PC-3 (cell line): Measurements from ENCODE around the gene DNM3. TPM values are rescaled to one million over a fixed set of nuclear protein-coding genes. Genes with fewer than 3 reads are reported as not detected.
A peak's percentile ranks its signal among the peaks of the same experiment; 100 is the strongest.

Source experiments
- ATAC-seq: fragments of 200-7000 bp; cut with Tn5 transposase; 2 replicates; pipeline ENCODE4 v1.9.1; 2020; ENCODE audit warnings: mild to moderate bottlenecking, moderate library complexity
- BruUV-seq: library from RNA; stranded (reverse); fragments of 400-500 nt; replicated peaks from 2 replicates; lab custom pipeline; 2021; lab: Mats Ljungman, UMichigan
- CTCF ChIA-PET: fragments of 300-600 bp; sonication (Branson Sonifier 250); formaldehyde crosslinking; loops from one replicate; lab custom pipeline; 2022; ENCODE audit warnings: antibody characterized with exemption; lab: Charles Lee
- POLR2A ChIA-PET: fragments of 300-600 bp; sonication (Branson Sonifier 250); formaldehyde crosslinking; loops from one replicate; lab custom pipeline; 2022; ENCODE audit warnings: antibody characterized with exemption; ENCODE audit not compliant: unreplicated experiment; lab: Charles Lee
- DNase-seq: peaks from one replicate; pipeline ENCODE4 v3.0.0-alpha.2; 2015
- H2AFZ ChIP-seq: fragments of 300-600 bp; sonication (generic); 2 replicates; pipeline ENCODE4 v1.6.0; 2016; ENCODE audit warnings: antibody characterized with exemption, low read length
- H3F3A ChIP-seq: fragments of 300-600 bp; sonication (generic); one replicate; pipeline ENCODE4 v1.6.0; 2017; ENCODE audit warnings: antibody characterized with exemption, low read length, control low read depth, mild to moderate bottlenecking; ENCODE audit not compliant: unreplicated experiment
- H3K27ac ChIP-seq: fragments of 300-600 bp; sonication (generic); 2 replicates; pipeline ENCODE4 v1.5.1; 2016; ENCODE audit warnings: mild to moderate bottlenecking, low read length
- H3K27me3 ChIP-seq: fragments of 300-600 bp; sonication (generic); 2 replicates; pipeline ENCODE4 v1.6.1; 2016; ENCODE audit warnings: low read length, mixed read lengths
- H3K36me3 ChIP-seq: fragments of 300-600 bp; sonication (generic); 2 replicates; pipeline ENCODE4 v1.6.1; 2016; ENCODE audit warnings: low read depth, mixed run types, low read length, mixed read lengths
- H3K4me1 ChIP-seq: fragments of 300-600 bp; sonication (generic); 2 replicates; pipeline ENCODE4 v1.5.1; 2016; ENCODE audit warnings: low read length; ENCODE audit not compliant: insufficient read depth
- H3K4me2 ChIP-seq: fragments of 300-600 bp; sonication (generic); 2 replicates; pipeline ENCODE4 v1.6.0; 2016; ENCODE audit warnings: low read length
- H3K4me3 ChIP-seq: fragments of 300-600 bp; sonication (generic); 2 replicates; pipeline ENCODE4 v1.5.1; 2016; ENCODE audit warnings: mild to moderate bottlenecking, low read length, mixed read lengths
- H3K79me2 ChIP-seq: fragments of 300-600 bp; sonication (generic); 2 replicates; pipeline ENCODE4 v1.6.1; 2017; ENCODE audit warnings: low read length, mixed read lengths
- H3K9ac ChIP-seq: fragments of 300-600 bp; sonication (generic); 2 replicates; pipeline ENCODE4 v1.6.0; 2016; ENCODE audit warnings: mild to moderate bottlenecking, low read length
- H3K9me2 ChIP-seq: fragments of 300-600 bp; sonication (generic); replicated peaks from 2 replicates; pipeline ENCODE4 v1.6.1; 2016; ENCODE audit warnings: mixed run types, low read length, mixed read lengths
- H3K9me3 ChIP-seq: fragments of 300-600 bp; sonication (generic); 2 replicates; pipeline ENCODE4 v1.6.1; 2016; ENCODE audit warnings: low read length, mixed read lengths
- H4K20me1 ChIP-seq: fragments of 300-600 bp; sonication (generic); 2 replicates; pipeline ENCODE4 v1.6.1; 2016; ENCODE audit warnings: low read length, mixed read lengths
- CTCF ChIP-seq: fragments of 300-600 bp; sonication (generic); conservative IDR thresholded peaks from 2 replicates; pipeline ENCODE4 v1.5.1; 2017; ENCODE audit warnings: antibody characterized with exemption, low read depth, mild to moderate bottlenecking, low read length
- EZH2 ChIP-seq: fragments of 300-600 bp; sonication (generic); IDR thresholded peaks from one replicate; pipeline ENCODE4 v1.6.1; 2017; ENCODE audit warnings: antibody characterized with exemption, mild to moderate bottlenecking, low read length; ENCODE audit not compliant: unreplicated experiment
- EZH2phosphoT487 ChIP-seq: fragments of 300-600 bp; sonication (generic); IDR thresholded peaks from 2 replicates; pipeline ENCODE4 v1.6.1; 2018; ENCODE audit warnings: mild to moderate bottlenecking, antibody characterized with exemption, low read length, borderline replicate concordance
- intact Hi-C: fragments of 100-400 bp; cut with micrococcal nuclease; formaldehyde crosslinking; loops from 2 replicates; pipeline ENCODE4 v1.9.0; 2023
- total RNA-seq: library from RNA; depleted of rRNA; stranded (reverse); fragments of >200 nt; gene quantifications from 2 replicates; pipeline ENCODE4 v1.2.3, GENCODE V29; 2014

The DNM3 gene
- total RNA-seq, 1 experiment from 2014 or later, result 0.98 TPM

GRCh38 chr1:172244865-172245264 lies 403.6 kb downstream of the DNM3 start:
- Histone ChIP-seq H3K9me2 (no peaks in the 10 kb centered on the region), H3K4me2 (no peak overlapping the region), H3K79me2 (no peaks in the 10 kb centered on the region), H3K9ac (no peak overlapping the region), H3K36me3 (no peaks in the 10 kb centered on the region), H3K9me3 (no peaks in the 10 kb centered on the region), H2AFZ (no peak overlapping the region), H4K20me1 (no peaks in the 10 kb centered on the region), H3F3A (no peaks in the 10 kb centered on the region), H3K4me3 (no peak overlapping the region), H3K4me1 (peaks cover 6% of the 10 kb centered on the region; the same call in 1 of the 2 replicates), H3K27me3 (no peaks in the 10 kb centered on the region), H3K27ac (no peak overlapping the region)
- TF ChIP-seq EZH2, result no peak
- BruUV-seq, result no TSS peak
- ATAC-seq (no peak), DNase-seq (no peak)
- ChIA-PET POLR2A (no interaction called here), CTCF (no interaction called here)
- intact Hi-C loops, result no loop called here

GRCh38 chr1:172245788-172246187 lies 404.5 kb downstream of the DNM3 start:
- no peaks in the 10 kb centered on the region for H4K20me1 ChIP-seq
- H3F3A ChIP-seq, result no peaks in the 10 kb centered on the region
- peak; percentile 42 for DNase-seq
- no TSS peak for BruUV-seq
- H3K4me2 ChIP-seq, result no peak overlapping the region
- no peak for TF ChIP-seq EZH2
- TF ChIP-seq EZH2phosphoT487, result no peak
- TF ChIP-seq CTCF, result no peak
- ATAC-seq, result no peak
- H3K4me1 ChIP-seq, result peaks cover 6% of the 10 kb centered on the region; the same call in 1 of the 2 replicates
- intact Hi-C loops, result no loop called here
- no peak overlapping the region for H2AFZ ChIP-seq
- H3K4me3 ChIP-seq, result no peak overlapping the region
- no peaks in the 10 kb centered on the region for H3K27me3 ChIP-seq
- POLR2A ChIA-PET, result no interaction called here
- no peaks in the 10 kb centered on the region for H3K36me3 ChIP-seq
- no peaks in the 10 kb centered on the region for H3K79me2 ChIP-seq
- CTCF ChIA-PET, result no interaction called here
- H3K9ac ChIP-seq, result no peak overlapping the region
- no peaks in the 10 kb centered on the region for H3K9me2 ChIP-seq
- no peak overlapping the region for H3K27ac ChIP-seq
- H3K9me3 ChIP-seq, result no peaks in the 10 kb centered on the region

DNA sequence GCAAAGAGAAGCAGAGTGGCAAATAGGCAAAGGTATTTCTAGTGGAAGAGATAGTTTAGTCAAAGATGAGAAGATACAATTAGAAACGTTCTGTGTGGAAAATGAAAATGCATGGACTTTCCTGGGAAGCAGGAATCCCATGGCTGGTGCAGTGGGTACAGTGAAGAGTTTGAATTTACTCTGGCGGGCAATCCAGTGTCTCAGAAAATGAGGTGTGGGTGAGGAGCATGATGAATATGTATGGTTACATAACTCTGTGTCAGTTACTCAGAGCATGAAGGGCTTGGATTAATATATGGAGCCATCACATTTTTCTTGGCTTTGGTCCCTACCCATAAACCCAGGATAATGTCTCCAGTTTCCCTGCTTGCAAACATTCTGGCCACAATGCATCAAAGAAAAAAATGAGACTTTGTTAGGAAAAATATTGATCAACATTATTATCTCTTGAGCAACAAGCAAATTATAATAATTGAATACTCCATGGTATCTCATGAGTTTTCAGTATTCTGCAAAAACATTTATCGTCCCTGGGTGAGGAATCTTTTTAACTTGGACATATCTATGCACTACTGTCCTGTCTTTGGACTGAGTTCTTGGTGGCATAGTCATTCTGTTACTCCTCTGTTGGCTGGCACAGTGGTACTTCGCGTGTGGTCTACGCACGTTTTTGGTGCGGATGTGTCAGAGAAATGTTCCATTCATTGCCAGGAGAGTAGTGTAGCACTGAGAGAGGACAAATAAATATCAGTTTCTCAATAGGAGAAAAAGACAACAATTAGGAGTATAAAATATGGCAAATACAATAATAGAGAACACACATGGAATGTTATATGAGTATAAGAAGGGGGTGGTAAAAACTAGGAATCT lies 405.5 kb downstream of the DNM3 start:
- H3K27ac ChIP-seq, result no peak overlapping the region
- H3K4me3 ChIP-seq, result no peak overlapping the region
- H4K20me1 ChIP-seq, result no peaks in the 10 kb centered on the region
- H3F3A ChIP-seq, result no peaks in the 10 kb centered on the region
- intact Hi-C loops, result no loop called here
- no peaks in the 10 kb centered on the region for H3K36me3 ChIP-seq
- no peak overlapping the region for H3K9ac ChIP-seq
- POLR2A ChIA-PET, result no interaction called here
- BruUV-seq, result no TSS peak
- TF ChIP-seq CTCF (no peak), EZH2 (no peak), EZH2phosphoT487 (no peak)
- ATAC-seq (peak; percentile 35; the same call in 1 of the 2 replicates), DNase-seq (peak; percentile 48)
- H3K79me2 ChIP-seq, result no peaks in the 10 kb centered on the region
- CTCF ChIA-PET, result no interaction called here
- no peak overlapping the region for H2AFZ ChIP-seq
- H3K9me3 ChIP-seq, result no peaks in the 10 kb centered on the region
- H3K9me2 ChIP-seq, result no peaks in the 10 kb centered on the region
- no peak overlapping the region for H3K4me2 ChIP-seq
- no peaks in the 10 kb centered on the region for H3K27me3 ChIP-seq
- H3K4me1 ChIP-seq, result peaks cover 6% of the 10 kb centered on the region; the same call in 1 of the 2 replicates
